Measurements from ENCODE around the gene RAC3.

GRCh38 chr17:82072827-82073226 lies 41.3 kb downstream of the RAC3 start:
- TF ChIP-seq CTCF (IDR thresholded peaks at IDR 0.05; ENCODE audit: low read depth, low read length, missing input control) (no peak), NR2F2 (IDR thresholded peaks at IDR 0.05) (no peak), MAX (IDR thresholded peaks at IDR 0.05) (no peak), RAD21 (IDR thresholded peaks at IDR 0.05) (no peak), ATF3 (IDR thresholded peaks at IDR 0.05) (no peak), REST (IDR thresholded peaks at IDR 0.05) (no peak), YY1 (IDR thresholded peaks at IDR 0.05) (no peak), EGR1 (IDR thresholded peaks at IDR 0.05; ENCODE audit: low read depth in 2 of 2) (no peak), JUND (IDR thresholded peaks at IDR 0.05) (no peak), GABPA (IDR thresholded peaks at IDR 0.05 in 1 of 2, conservative IDR thresholded peaks at IDR 0.05 in 1 of 2) (no peak), HNF4A (conservative IDR thresholded peaks at IDR 0.05) (no peak), TAF1 (conservative IDR thresholded peaks at IDR 0.05) (no peak), SP1 (IDR thresholded peaks at IDR 0.05) (no peak), RXRA (IDR thresholded peaks at IDR 0.05) (no peak)

All from liver (tissue), 3 donors.